Tibial artery (tissue), 4 donors: ENCODE results near the gene PLS1.
A peak's percentile ranks its signal among the peaks of the same experiment; 100 is the strongest.
"Not testable (repeated sequence)": the region's sequence is repeated elsewhere in the genome, so short reads cannot be mapped to it uniquely, and the experiment has no call there.

Experiments
- DNase-seq, 2 donors: peaks; one replicate each; pipeline ENCODE4 v3.0.0-alpha.2; 2019
- H3K27ac ChIP-seq, 2 donors: fragments of 200-600 bp; sonication (generic) in 1 of 2; 1 replicate in 1 of 2; 2 replicates in 1 of 2; pipeline ENCODE4 v1.5.1; 2018 to 2019; ENCODE audit warnings: mild to moderate bottlenecking in 1 of 2
- H3K27me3 ChIP-seq, 2 donors: fragments of 200-600 bp; sonication (generic) in 1 of 2; one replicate each; pipeline versions ENCODE4 v1.5.1 to v1.6.0; 2016 to 2019
- H3K36me3 ChIP-seq, 3 donors: fragments of 200-600 bp; sonication (generic) in 2 of 3; one replicate each; pipeline ENCODE4 v1.5.1; 2016 to 2019; ENCODE audit warnings: mild to moderate bottlenecking in 2 of 3
- H3K4me1 ChIP-seq, 4 donors: fragments of 200-600 bp; sonication (generic) in 2 of 4; 1 replicate in 3 of 4; 2 replicates in 1 of 4; pipeline ENCODE4 v1.5.1; 2016 to 2019
- H3K4me3 ChIP-seq, 2 donors: fragments of 200-600 bp; sonication (generic) in 1 of 2; 1 replicate in 1 of 2; 2 replicates in 1 of 2; pipeline ENCODE4 v1.5.1; 2018 to 2019; ENCODE audit warnings: mild to moderate bottlenecking in 2 of 2
- H3K9me3 ChIP-seq, 3 donors: fragments of 200-600 bp; sonication (generic) in 1 of 3; one replicate each; pipeline ENCODE4 v1.5.1; 2016 to 2019
- CTCF ChIP-seq, 2 experiments: fragments of 200-600 bp in 1 of 2; fragments of 450-650 bp in 1 of 2; IDR thresholded peaks; one replicate each; pipeline ENCODE4 v1.5.1; 2017 to 2019; ENCODE audit warnings: antibody characterized with exemption in 2 of 2, mild to moderate bottlenecking in 1 of 2, moderate library complexity in 1 of 2
- intact Hi-C: fragments of 100-400 bp; cut with DNase I; formaldehyde crosslinking; loops from one replicate; pipeline ENCODE4 v1.15.0; 2023; ENCODE audit warnings: low total_unique reads

PLS1 gene

GRCh38 chr3:142588703-142589102 lies 7.5 kb upstream of the PLS1 start:
- no peak for TF ChIP-seq CTCF (IDR thresholded peaks at IDR 0.05)
- H3K9me3 ChIP-seq = no peaks in the 10 kb centered on the region
- intact Hi-C loops = loop anchor here (5.0 kb wide), 1 partner anchor 409 kb away; no protein-coding TSS in a partner anchor
- H3K27ac ChIP-seq = no peak overlapping the region
- peaks cover 0 to 6% of the 10 kb centered on the region in 2 donors for H3K27me3 ChIP-seq
- no peaks in the 10 kb centered on the region for H3K36me3 ChIP-seq
- H3K4me3 ChIP-seq = no peak overlapping the region
- DNase-seq = no peak
- no peaks in the 10 kb centered on the region for H3K4me1 ChIP-seq

- intact Hi-C loops, H3K36me3 ChIP-seq, H3K27ac ChIP-seq, H3K4me1 ChIP-seq, H3K4me3 ChIP-seq, H3K9me3 ChIP-seq, DNase-seq, H3K27me3 ChIP-seq: not testable (repeated sequence)
Observed at GRCh38 chr3:142592268-142592667, 3.9 kb upstream of the PLS1 start.

GRCh38 chr3:142595141-142595540 lies 1.1 kb upstream of the PLS1 start:
- TF ChIP-seq CTCF (IDR thresholded peaks at IDR 0.05) = no peak
- peak overlapping the region in 1 of 2 donors; percentile 63 for H3K4me3 ChIP-seq
- H3K27ac ChIP-seq = peak overlapping the region in 1 of 2 donors; percentile 65
- H3K27me3 ChIP-seq = no peaks in the 10 kb centered on the region
- peaks cover 0 to 9% (median 7%) of the 10 kb centered on the region in 4 donors for H3K4me1 ChIP-seq
- intact Hi-C loops = no loop called here
- no peaks in the 10 kb centered on the region for H3K9me3 ChIP-seq
- H3K36me3 ChIP-seq = no peaks in the 10 kb centered on the region
- DNase-seq = no peak

GRCh38 chr3:142595581-142595950 lies 627 bp upstream of the PLS1 start:
- Histone ChIP-seq H3K36me3 (no peaks in the 10 kb centered on the region), H3K9me3 (no peaks in the 10 kb centered on the region), H3K27ac (peak overlapping the region; percentile 34 to 65), H3K27me3 (no peaks in the 10 kb centered on the region), H3K4me1 (peaks cover 0 to 9% (median 7%) of the 10 kb centered on the region in 4 donors), H3K4me3 (peak overlapping the region; percentile 63 to 64)
- no peak for DNase-seq
- intact Hi-C loops = no loop called here
- no peak for TF ChIP-seq CTCF (IDR thresholded peaks at IDR 0.05)

- intact Hi-C loops = no loop called here
- Histone ChIP-seq H3K27me3 (no peaks in the 10 kb centered on the region), H3K27ac (peak overlapping the region; percentile 34 to 65), H3K36me3 (no peaks in the 10 kb centered on the region), H3K4me3 (peak overlapping the region; percentile 63 to 64), H3K9me3 (no peaks in the 10 kb centered on the region), H3K4me1 (peaks cover 0 to 9% (median 7%) of the 10 kb centered on the region in 4 donors)
- DNase-seq = no peak
- no peak for TF ChIP-seq CTCF (IDR thresholded peaks at IDR 0.05)
Observed at GRCh38 chr3:142596726-142597088, 514 bp downstream of the PLS1 start.

- intact Hi-C loops = no loop called here
- TF ChIP-seq CTCF (IDR thresholded peaks at IDR 0.05) = no peak
- Histone ChIP-seq H3K36me3 (no peaks in the 10 kb centered on the region), H3K27ac (no peak overlapping the region), H3K27me3 (no peaks in the 10 kb centered on the region), H3K4me1 (peaks cover 0 to 9% (median 7%) of the 10 kb centered on the region in 4 donors), H3K9me3 (no peaks in the 10 kb centered on the region), H3K4me3 (no peak overlapping the region)
- DNase-seq = no peak
Observed at GRCh38 chr3:142597906-142598305, 1.7 kb downstream of the PLS1 start.
